Central memory CD8-positive, alpha-beta T cell (primary cell): ENCODE results near the gene KNG1.
"Not testable (repeated sequence)": the region's sequence is repeated elsewhere in the genome, so short reads cannot be mapped to it uniquely, and the experiment has no call there.

Source experiments
- ATAC-seq: fragments of 150-1000 bp; cut with Tn5 transposase; replicated peaks from 2 replicates; pipeline ENCODE4 v1.10.0; 2022; ENCODE audit warnings: mild to moderate bottlenecking, moderate FRiP score, moderate number of reproducible peaks; ENCODE audit not compliant: poor library complexity, severe bottlenecking; ENCODE audit errors: extremely low read depth
- DNase-seq, 2 donors: peaks; one replicate each; pipeline ENCODE4 v3.0.0; 2021; ENCODE audit warnings: low spot score in 2 of 2
- H3K27ac Mint-ChIP-seq: one replicate; pipeline ENCODE4 v1.8.0; 2022; ENCODE audit warnings: low read depth, mild to moderate bottlenecking, moderate library complexity, mixed read lengths
- H3K27me3 Mint-ChIP-seq: one replicate; pipeline ENCODE4 v1.8.0; 2022; ENCODE audit warnings: mixed read lengths
- H3K36me3 Mint-ChIP-seq: one replicate; pipeline ENCODE4 v1.8.0; 2022; ENCODE audit warnings: mild to moderate bottlenecking, moderate library complexity, mixed read lengths; ENCODE audit not compliant: insufficient read depth
- H3K4me1 Mint-ChIP-seq: one replicate; pipeline ENCODE4 v1.8.0; 2022; ENCODE audit warnings: mixed read lengths
- H3K4me3 Mint-ChIP-seq: one replicate; pipeline ENCODE4 v1.8.0; 2022; ENCODE audit warnings: mild to moderate bottlenecking, moderate library complexity, mixed read lengths
- H3K9me3 Mint-ChIP-seq: one replicate; pipeline ENCODE4 v1.8.0; 2022; ENCODE audit warnings: mixed read lengths

Gene KNG1

GRCh38 chr3:186717039-186717457, at the start of gene KNG1:
TSS of gene KNG1 (plus strand) at chr3:186717359. CDS start at chr3:186717543, 184 bp downstream.
- Mint-ChIP-seq H3K4me3 (no peak within 1 kb of the TSS), H3K27me3 (peaks cover 18% of the 10 kb centered on the region), H3K27ac (no peak within 1 kb of the TSS), H3K9me3 (no peaks in the 10 kb centered on the region), H3K4me1 (no peaks in the 10 kb centered on the region), H3K36me3 (peaks cover 3% of the 10 kb centered on the region)
- ATAC-seq: no peak
- DNase-seq: no peak

DNA sequence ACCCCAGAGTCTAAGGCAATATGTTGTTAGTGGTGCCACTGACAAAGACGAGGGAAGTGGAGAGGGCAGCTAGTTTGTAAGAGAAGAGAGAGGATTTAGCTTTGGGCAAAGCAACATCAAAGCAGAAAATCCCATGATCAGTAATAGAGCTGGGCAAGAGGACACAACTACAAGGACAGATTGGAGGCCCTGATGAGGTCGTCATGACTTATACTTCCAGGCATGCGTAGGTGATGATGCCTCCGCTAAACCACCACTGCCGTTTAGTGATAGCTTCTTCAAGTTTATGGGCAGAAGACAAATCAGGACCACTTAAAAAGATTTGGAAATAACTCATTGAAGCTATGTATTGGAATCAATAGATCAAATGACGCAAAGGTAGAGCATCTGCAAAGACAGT, 48.7 kb upstream of the KNG1 start:
- ATAC-seq (no peak), DNase-seq (no peak)
- no peaks in the 10 kb centered on the region for H3K9me3 Mint-ChIP-seq
- peaks cover 29% of the 10 kb centered on the region for H3K27me3 Mint-ChIP-seq
- H3K36me3 Mint-ChIP-seq: no peaks in the 10 kb centered on the region
- H3K4me3 Mint-ChIP-seq: no peak overlapping the region
- no peaks in the 10 kb centered on the region for H3K4me1 Mint-ChIP-seq
- H3K27ac Mint-ChIP-seq: no peak overlapping the region

- H3K27ac Mint-ChIP-seq: no peak overlapping the region
- ATAC-seq (no peak), DNase-seq (no peak)
- H3K27me3 Mint-ChIP-seq: peaks cover 27% of the 10 kb centered on the region
- H3K4me1 Mint-ChIP-seq: no peaks in the 10 kb centered on the region
- no peak overlapping the region for H3K4me3 Mint-ChIP-seq
- no peaks in the 10 kb centered on the region for H3K9me3 Mint-ChIP-seq
- H3K36me3 Mint-ChIP-seq: no peaks in the 10 kb centered on the region
These were observed 47.6 kb upstream of the KNG1 start for GRCh38 chr3:186669378-186670084.

- H3K4me3 Mint-ChIP-seq: no peak overlapping the region
- no peaks in the 10 kb centered on the region for H3K4me1 Mint-ChIP-seq
- no peak overlapping the region for H3K27ac Mint-ChIP-seq
- peaks cover 31% of the 10 kb centered on the region for H3K27me3 Mint-ChIP-seq
- DNase-seq (no peak), ATAC-seq (no peak)
- H3K36me3 Mint-ChIP-seq: no peaks in the 10 kb centered on the region
- no peaks in the 10 kb centered on the region for H3K9me3 Mint-ChIP-seq
These were observed 47.0 kb upstream of the KNG1 start for GRCh38 chr3:186670155-186670554.

GRCh38 chr3:186671051-186671450, 46.1 kb upstream of the KNG1 start:
- Mint-ChIP-seq H3K4me1 (no peaks in the 10 kb centered on the region), H3K4me3 (no peak overlapping the region), H3K27me3 (peaks cover 34% of the 10 kb centered on the region), H3K9me3 (no peaks in the 10 kb centered on the region), H3K27ac (no peak overlapping the region), H3K36me3 (no peaks in the 10 kb centered on the region)
- DNase-seq (no peak), ATAC-seq (no peak)

DNA sequence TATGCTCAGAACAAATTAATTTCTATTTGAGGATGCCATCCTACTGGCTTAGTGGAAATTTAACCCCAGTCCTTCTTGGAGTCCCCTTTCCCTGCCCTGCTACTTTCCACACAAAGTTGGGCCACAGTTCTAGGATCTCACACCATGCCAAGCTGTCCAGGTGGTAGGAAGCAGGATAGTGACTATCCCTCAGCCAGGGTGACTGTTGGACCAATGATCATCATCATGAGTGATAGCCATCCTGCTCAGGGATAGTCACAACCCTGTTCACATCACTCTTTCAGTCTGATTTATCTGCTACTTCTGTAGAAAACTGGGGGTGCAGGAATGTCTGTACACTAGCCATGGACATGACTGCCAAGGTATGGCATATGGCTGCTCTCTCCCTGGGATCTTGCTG, 38.6 kb upstream of the KNG1 start:
- Mint-ChIP-seq H3K4me3 (no peak overlapping the region), H3K27ac (no peak overlapping the region), H3K9me3 (no peaks in the 10 kb centered on the region), H3K36me3 (no peaks in the 10 kb centered on the region), H3K27me3 (peaks cover 88% of the 10 kb centered on the region), H3K4me1 (no peaks in the 10 kb centered on the region)
- DNase-seq (no peak), ATAC-seq (no peak)

GRCh38 chr3:186679151-186679550, 38.0 kb upstream of the KNG1 start:
- H3K27me3 Mint-ChIP-seq: peaks cover 83% of the 10 kb centered on the region
- H3K9me3 Mint-ChIP-seq: no peaks in the 10 kb centered on the region
- no peak for DNase-seq
- H3K4me3 Mint-ChIP-seq: no peak overlapping the region
- no peak for ATAC-seq
- H3K36me3 Mint-ChIP-seq: no peaks in the 10 kb centered on the region
- H3K27ac Mint-ChIP-seq: no peak overlapping the region
- no peaks in the 10 kb centered on the region for H3K4me1 Mint-ChIP-seq

- peaks cover 6% of the 10 kb centered on the region for H3K4me1 Mint-ChIP-seq
- ATAC-seq (no peak), DNase-seq (no peak)
- peaks cover 79% of the 10 kb centered on the region for H3K27me3 Mint-ChIP-seq
- no peak overlapping the region for H3K4me3 Mint-ChIP-seq
- H3K27ac Mint-ChIP-seq: no peak overlapping the region
- no peaks in the 10 kb centered on the region for H3K36me3 Mint-ChIP-seq
- peaks cover 10% of the 10 kb centered on the region for H3K9me3 Mint-ChIP-seq
These were observed 36.3 kb upstream of the KNG1 start for GRCh38 chr3:186680869-186681268.

GRCh38 chr3:186682812-186683211, 34.3 kb upstream of the KNG1 start:
- ATAC-seq: no peak

GRCh38 chr3:186683979-186684378, 33.2 kb upstream of the KNG1 start:
- no peak for ATAC-seq
- Mint-ChIP-seq H3K27ac (no peak overlapping the region), H3K4me3 (no peak overlapping the region), H3K9me3 (peaks cover 10% of the 10 kb centered on the region), H3K4me1 (peaks cover 14% of the 10 kb centered on the region), H3K36me3 (no peaks in the 10 kb centered on the region), H3K27me3 (peaks cover 55% of the 10 kb centered on the region)
- no peak for DNase-seq

More at GRCh38 chr3:186682812-186683211, 34.3 kb upstream of the KNG1 start:
- H3K9me3 Mint-ChIP-seq: peaks cover 10% of the 10 kb centered on the region
- peaks cover 14% of the 10 kb centered on the region for H3K4me1 Mint-ChIP-seq
- H3K4me3 Mint-ChIP-seq: no peak overlapping the region
- H3K36me3 Mint-ChIP-seq: no peaks in the 10 kb centered on the region
- H3K27ac Mint-ChIP-seq: no peak overlapping the region
- DNase-seq: no peak
- peaks cover 63% of the 10 kb centered on the region for H3K27me3 Mint-ChIP-seq

GRCh38 chr3:186686475-186686874, 30.7 kb upstream of the KNG1 start:
- H3K27me3 Mint-ChIP-seq: peaks cover 41% of the 10 kb centered on the region
- ATAC-seq: peak; percentile 64
- not testable (repeated sequence) for H3K9me3 Mint-ChIP-seq, H3K27ac Mint-ChIP-seq, H3K4me3 Mint-ChIP-seq, H3K36me3 Mint-ChIP-seq, DNase-seq
- peaks cover 25% of the 10 kb centered on the region for H3K4me1 Mint-ChIP-seq

GRCh38 chr3:186687120-186687651, 30.0 kb upstream of the KNG1 start:
- Mint-ChIP-seq H3K4me1 (peaks cover 33% of the 10 kb centered on the region), H3K36me3 (no peaks in the 10 kb centered on the region), H3K9me3 (peaks cover 10% of the 10 kb centered on the region), H3K4me3 (no peak overlapping the region), H3K27ac (no peak overlapping the region), H3K27me3 (peaks cover 34% of the 10 kb centered on the region)
- no peak for ATAC-seq
- DNase-seq: no peak

- H3K4me1 Mint-ChIP-seq: peaks cover 32% of the 10 kb centered on the region
- DNase-seq, H3K4me3 Mint-ChIP-seq, ATAC-seq, H3K27ac Mint-ChIP-seq, H3K36me3 Mint-ChIP-seq, H3K9me3 Mint-ChIP-seq: not testable (repeated sequence)
- H3K27me3 Mint-ChIP-seq: peaks cover 14% of the 10 kb centered on the region
These were observed 26.9 kb upstream of the KNG1 start for GRCh38 chr3:186690304-186690703.
